H1 (cell line): ENCODE measurements around the gene PDE3A. TPM values are rescaled to one million over a fixed set of nuclear protein-coding genes. Genes with fewer than 3 reads are reported as not detected.

Experiments used
- CTCF ChIA-PET: fragments of 300-600 bp; sonication (Branson Sonifier 250); formaldehyde crosslinking; loops from one replicate; lab custom pipeline; 2021; ENCODE audit not compliant: partially characterized antibody; lab: Charles Lee
- POLR2A ChIA-PET: fragments of 300-600 bp; sonication (Branson Sonifier 250); formaldehyde crosslinking; loops from one replicate; lab custom pipeline; 2021; ENCODE audit warnings: inconsistent platforms; ENCODE audit not compliant: partially characterized antibody; lab: Charles Lee
- DNase-seq, 2 experiments: peaks; one replicate each; pipeline versions ENCODE4 v3.0.0 to v3.0.0-alpha.2; 2010 to 2022; ENCODE audit warnings: low spot score in 2 of 2, low read depth in 1 of 2, mixed read lengths in 1 of 2
- FAIRE-seq: peaks from 2 replicates; lab custom pipeline; 2011; peaks lifted over from hg19 to GRCh38; lab: Jason Lieb, UNC
- H2AFZ ChIP-seq: 2 replicates; pipeline ENCODE4 v1.8.1; 2012; ENCODE audit warnings: low read length, inconsistent platforms
- H2AK5ac ChIP-seq: 2 replicates; pipeline ENCODE4 v1.6.1; 2013; ENCODE audit warnings: low read depth, low read length
- H2BK120ac ChIP-seq: replicated peaks from 2 replicates; pipeline ENCODE3; 2013; ENCODE audit warnings: low read depth, low read length, inconsistent platforms
- H2BK12ac ChIP-seq: 2 replicates; pipeline ENCODE4 v1.6.1; 2013; ENCODE audit warnings: low read depth, low read length
- H2BK15ac ChIP-seq: 2 replicates; pipeline ENCODE4 v1.6.1; 2013; ENCODE audit warnings: low read length
- H2BK20ac ChIP-seq: 2 replicates; pipeline ENCODE4 v1.6.1; 2013; ENCODE audit warnings: low read length
- H2BK5ac ChIP-seq: 2 replicates; pipeline ENCODE4 v1.6.1; 2013; ENCODE audit warnings: low read depth, low read length
- H3K14ac ChIP-seq: 2 replicates; pipeline ENCODE4 v1.6.1; 2013; ENCODE audit warnings: inconsistent platforms; ENCODE audit not compliant: insufficient read length
- H3K18ac ChIP-seq: 2 replicates; pipeline ENCODE4 v1.6.1; 2013; ENCODE audit warnings: low read length; ENCODE audit errors: extremely low read depth
- H3K23ac ChIP-seq: 2 replicates; pipeline ENCODE4 v1.6.1; 2013; ENCODE audit warnings: inconsistent platforms; ENCODE audit not compliant: insufficient read length
- H3K23me2 ChIP-seq: 2 replicates; pipeline ENCODE4 v1.6.1; 2013; ENCODE audit warnings: low read depth, low read length
- H3K27ac ChIP-seq: 2 replicates; pipeline ENCODE4 v1.6.1; 2011; ENCODE audit warnings: low read depth, low read length, inconsistent platforms
- H3K27me3 ChIP-seq, 4 experiments: replicated peaks in 1 of 4; 1 replicate in 1 of 4; 2 replicates in 3 of 4; pipeline versions ENCODE4 v1.6.1 to v1.8.1; 2011 to 2013; ENCODE audit warnings: low read length in 3 of 4, mild to moderate bottlenecking in 3 of 4, inconsistent platforms in 2 of 4, mixed read lengths in 2 of 4, moderate library complexity in 1 of 4; ENCODE audit not compliant: control insufficient read depth in 3 of 4, insufficient read depth in 3 of 4; ENCODE audit errors: extremely low read depth in 1 of 4
- H3K36me3 ChIP-seq, 4 experiments: 2 replicates each; pipeline versions ENCODE4 v1.6.1 to v1.8.1; 2011 to 2013; ENCODE audit warnings: mild to moderate bottlenecking in 4 of 4, low read length in 3 of 4, moderate library complexity in 2 of 4, control low read depth in 1 of 4, inconsistent platforms in 1 of 4; ENCODE audit not compliant: insufficient read depth in 4 of 4, control insufficient read depth in 2 of 4
- H3K4ac ChIP-seq: replicated peaks from 2 replicates; pipeline ENCODE3; 2013; ENCODE audit warnings: low read length, low read depth, mixed read lengths, inconsistent platforms; ENCODE audit not compliant: insufficient read length
- H3K4me1 ChIP-seq, 4 experiments: replicated peaks in 1 of 4; 1 replicate in 1 of 4; 2 replicates in 3 of 4; pipeline versions ENCODE4 v1.6.1 to v1.8.1; 2011 to 2013; ENCODE audit warnings: low read length in 3 of 4, inconsistent platforms in 2 of 4, mixed read lengths in 1 of 4; ENCODE audit not compliant: insufficient read depth in 4 of 4, control insufficient read depth in 3 of 4
- H3K4me2 ChIP-seq, 2 experiments: 2 replicates each; pipeline versions ENCODE4 v1.6.1 to v1.8.1; 2011 to 2013; ENCODE audit warnings: low read depth in 2 of 2, low read length in 2 of 2, control low read depth in 1 of 2, inconsistent platforms in 1 of 2, mild to moderate bottlenecking in 1 of 2; ENCODE audit not compliant: insufficient read depth in 1 of 2
- H3K4me3 ChIP-seq, 4 experiments: fragments of 200-600, 300-600 bp in 1 of 4; sonication (generic), shearing (Covaris generic), sonication (Bioruptor Twin) in 1 of 4; 2 replicates each; pipeline versions ENCODE4 v1.5.1 to v1.8.1; 2011 to 2016; ENCODE audit warnings: low read length in 4 of 4, low read depth in 3 of 4, control low read depth in 2 of 4, inconsistent platforms in 2 of 4, mild to moderate bottlenecking in 2 of 4, mixed read lengths in 1 of 4, moderate library complexity in 1 of 4; ENCODE audit not compliant: insufficient read depth in 2 of 4; ENCODE audit errors: extremely low read depth in 1 of 4
- H3K56ac ChIP-seq: replicated peaks from 2 replicates; pipeline ENCODE3; 2013; ENCODE audit warnings: low read depth, mild to moderate bottlenecking, mixed read lengths, low read length, inconsistent platforms; ENCODE audit not compliant: insufficient read length
- H3K79me1 ChIP-seq: 2 replicates; pipeline ENCODE4 v1.6.1; 2013; ENCODE audit warnings: low read depth, low read length, control low read depth
- H3K79me2 ChIP-seq, 2 experiments: 2 replicates each; pipeline versions ENCODE4 v1.6.1 to v1.8.1; 2012 to 2013; ENCODE audit warnings: low read length in 2 of 2, mild to moderate bottlenecking in 2 of 2, inconsistent platforms in 1 of 2; ENCODE audit not compliant: insufficient read depth in 2 of 2, control insufficient read depth in 1 of 2
- H3K9ac ChIP-seq, 4 experiments: replicated peaks in 1 of 4; 1 replicate in 1 of 4; 2 replicates in 3 of 4; pipeline versions ENCODE4 v1.6.1 to v1.8.1; 2011 to 2013; ENCODE audit warnings: low read depth in 3 of 4, low read length in 3 of 4, control low read depth in 2 of 4, mild to moderate bottlenecking in 2 of 4, moderate library complexity in 2 of 4, inconsistent platforms in 1 of 4; ENCODE audit errors: extremely low read depth in 1 of 4
- H3K9me3 ChIP-seq, 2 experiments: 2 replicates each; pipeline versions ENCODE4 v1.6.1 to v1.8.1; 2012 to 2013; ENCODE audit warnings: mild to moderate bottlenecking in 2 of 2, moderate library complexity in 2 of 2, control low read depth in 1 of 2, inconsistent platforms in 1 of 2, low read depth in 1 of 2, low read length in 1 of 2, mixed read lengths in 1 of 2; ENCODE audit not compliant: insufficient read depth in 2 of 2
- H4K20me1 ChIP-seq, 2 experiments: replicated peaks in 1 of 2; 2 replicates each; pipeline versions ENCODE3 to v1.8.1; 2011 to 2013; ENCODE audit warnings: inconsistent platforms in 2 of 2, low read length in 2 of 2, mild to moderate bottlenecking in 1 of 2; ENCODE audit not compliant: insufficient read depth in 2 of 2, control insufficient read depth in 1 of 2
- H4K5ac ChIP-seq: 2 replicates; pipeline ENCODE4 v1.6.1; 2013; ENCODE audit warnings: low read length, low read depth, mixed read lengths, inconsistent platforms; ENCODE audit not compliant: insufficient read length
- H4K8ac ChIP-seq: 2 replicates; pipeline ENCODE4 v1.8.0; 2013; ENCODE audit warnings: mild to moderate bottlenecking, moderate library complexity, low read length, inconsistent platforms; ENCODE audit not compliant: insufficient read depth; ENCODE audit errors: extremely low read depth
- H4K91ac ChIP-seq: replicated peaks from 2 replicates; pipeline ENCODE3; 2013; ENCODE audit warnings: low read length, mixed read lengths, inconsistent platforms; ENCODE audit not compliant: insufficient read length
- MAFK ChIP-seq: IDR thresholded peaks from 2 replicates; pipeline ENCODE4 v1.6.1; 2012; ENCODE audit warnings: low read depth, mild to moderate bottlenecking, improper control_type of control experiment, low read length
- SIX5 ChIP-seq: IDR thresholded peaks from 2 replicates; pipeline ENCODE4 v1.6.1; 2011; ENCODE audit warnings: mild to moderate bottlenecking, low read depth, low read length
- WGBS, 2 experiments: shearing (Covaris generic) in 1 of 2; methylation state at CpG; one replicate each; pipeline versions ENCODE4 v1.1.6 to v1.1.7; 2013 to 2015; ENCODE audit warnings: low lambda C conversion rate in 2 of 2, mixed read lengths in 2 of 2, inconsistent platforms in 1 of 2, low coverage in 1 of 2, missing lambda C conversion rate in 1 of 2; ENCODE audit not compliant: insufficient replicate concordance in 2 of 2, insufficient coverage in 1 of 2, insufficient read length in 1 of 2; ENCODE audit errors: extremely low coverage in 1 of 2, missing lambda C conversion rate in 1 of 2; 5-methylcytosine and 5-hydroxymethylcytosine counted together
- polyA plus RNA-seq, 7 experiments: library from polyadenylated mRNA; depleted of rRNA in 3 of 7; stranded (reverse) in 5 of 7; unstranded in 2 of 7; fragments of >200 nt in 5 of 7; fragments of 200-250 nt in 2 of 7; gene quantifications; 1 replicate in 5 of 7; 2 replicates in 1 of 7; 4 replicates in 1 of 7; pipeline versions ENCODE4 v1.2.1 to v1.2.3, GENCODE V29; 2011 to 2013; ENCODE audit warnings: missing spikeins in 2 of 7, mixed read lengths in 2 of 7
- total RNA-seq: library from RNA; stranded (reverse); fragmentation: NEBNext Ultra II Directional; extraction: Animal tissue kit (Norgen Biotek cat#: 25700); gene quantifications from 2 replicates; pipeline ENCODE4 v1.2.1, GENCODE V29; 2021

Gene PDE3A
- total and polyA plus RNA-seq, 2 of the 8 experiments (the other 6 are each of a cell fraction or from before 2014, with no cell fraction given), result 1.4 to 3.4 TPM

GRCh38 chr12:20426957-20427356, 58.6 kb downstream of the PDE3A start:
- peak; percentile 18; the same call in 1 of the 2 replicates for TF ChIP-seq MAFK
- TF ChIP-seq SIX5, result no peak
- FAIRE-seq (no peak), DNase-seq (no peak)
- H3K4ac ChIP-seq, result no peak overlapping the region
- H3K4me2 ChIP-seq, result no peak overlapping the region
- no peak overlapping the region for H2AK5ac ChIP-seq
- H3K9me3 ChIP-seq, result no peaks in the 10 kb centered on the region
- no peaks in the 10 kb centered on the region for H3K27me3 ChIP-seq
- no peak overlapping the region for H4K5ac ChIP-seq
- H4K8ac ChIP-seq, result no peak overlapping the region
- no peak overlapping the region for H3K18ac ChIP-seq
- no peaks in the 10 kb centered on the region; the same call in 1 of the 2 replicates for H3K23me2 ChIP-seq
- H3K79me1 ChIP-seq, result no peaks in the 10 kb centered on the region
- no peak overlapping the region for H3K14ac ChIP-seq
- H3K4me1 ChIP-seq, result peaks cover 0 to 5% (median 1%) of the 10 kb centered on the region in 4 experiments; a peak in 3 of 7 replicates
- H2BK5ac ChIP-seq, result no peak overlapping the region
- no peak overlapping the region for H3K4me3 ChIP-seq
- no peak overlapping the region for H2BK12ac ChIP-seq
- POLR2A ChIA-PET, result no interaction called here
- H3K27ac ChIP-seq, result no peak overlapping the region
- no peak overlapping the region for H2BK15ac ChIP-seq
- H3K36me3 ChIP-seq, result no peaks in the 10 kb centered on the region
- no peak overlapping the region for H4K91ac ChIP-seq
- no peak overlapping the region for H2AFZ ChIP-seq
- no peak overlapping the region for H2BK120ac ChIP-seq
- no peak overlapping the region for H2BK20ac ChIP-seq
- H3K56ac ChIP-seq, result no peak overlapping the region
- H3K79me2 ChIP-seq, result no peaks in the 10 kb centered on the region
- no peaks in the 10 kb centered on the region for H4K20me1 ChIP-seq
- no peak overlapping the region for H3K23ac ChIP-seq
- WGBS, 2 experiments, result 95% methylated on average over 3 of the region's 3 CpGs; no CpG with 5 or more reads in 1 of the 2 experiments
- CTCF ChIA-PET, result interaction anchor here (1.0 to 1.4 kb wide), 2 partner anchors 13 to 144 kb away, joined by 3 read pairs; no protein-coding TSS in a partner anchor
- H3K9ac ChIP-seq, result no peak overlapping the region
